HEK293 (cell line): ENCODE data around the gene LHX6.

Experiments
- CTCF ChIA-PET: fragments of 350-600 bp; formaldehyde crosslinking; extraction: SDS; loops from one replicate; lab custom pipeline; 2021; ENCODE audit warnings: antibody characterized with exemption; lab: Yijun Ruan, JAX
- POLR2A ChIA-PET: fragments of 300-600 bp; formaldehyde crosslinking; extraction: SDS; loops from one replicate; lab custom pipeline; 2020; ENCODE audit warnings: antibody characterized with exemption, inconsistent platforms; lab: Yijun Ruan, JAX
- H3K27ac ChIP-seq: fragments of 200-500 bp; sonication (Bioruptor generic); 2 replicates; pipeline ENCODE4 v1.5.1; 2014; ENCODE audit warnings: low read depth, low read length, control low read depth, inconsistent platforms; ENCODE audit errors: extremely low read depth
- H3K36me3 ChIP-seq, 2 experiments: fragments of 200-500 bp in 1 of 2; sonication (Bioruptor generic) in 1 of 2; 1 replicate in 1 of 2; 2 replicates in 1 of 2; pipeline ENCODE4 v1.5.1; 2014 to 2017; ENCODE audit warnings: inconsistent platforms in 2 of 2, low read length in 2 of 2; ENCODE audit not compliant: control insufficient read depth in 2 of 2, insufficient read depth in 1 of 2
- H3K4me1 ChIP-seq: fragments of 200-500 bp; sonication (Bioruptor generic); 2 replicates; pipeline ENCODE4 v1.5.1; 2014; ENCODE audit warnings: mild to moderate bottlenecking, low read length, inconsistent platforms; ENCODE audit not compliant: control insufficient read depth, insufficient read depth
- H3K4me3 ChIP-seq: 2 replicates; pipeline ENCODE4 v1.5.1; 2011; ENCODE audit warnings: low read depth, mild to moderate bottlenecking, control low read depth, low read length, moderate library complexity
- H3K9me3 ChIP-seq: fragments of 200-500 bp; sonication (Bioruptor generic); 2 replicates; pipeline ENCODE4 v1.5.1; 2014; ENCODE audit warnings: low read depth, low read length, inconsistent platforms; ENCODE audit not compliant: control insufficient read depth, insufficient read depth
- GLIS2 ChIP-seq: fragments of 450-650 bp; formaldehyde crosslinking; IDR thresholded peaks from 2 replicates; pipeline ENCODE4 v1.5.1; 2016; ENCODE audit warnings: missing biosample characterization, missing genetic modification characterization
- MEIS1 ChIP-seq: sonication (generic); formaldehyde crosslinking; IDR thresholded peaks from 2 replicates; pipeline ENCODE4 v1.8.1; 2022; ENCODE audit warnings: missing genetic modification reagents, mild to moderate bottlenecking, borderline replicate concordance
- RBAK ChIP-seq: fragments of 450-650 bp; formaldehyde crosslinking; IDR thresholded peaks from 2 replicates; pipeline ENCODE4 v1.5.1; 2016; ENCODE audit warnings: missing biosample characterization, missing genetic modification characterization
- SCRT1 ChIP-seq: fragments of 450-650 bp; formaldehyde crosslinking; IDR thresholded peaks from 2 replicates; pipeline ENCODE4 v1.5.1; 2016; ENCODE audit warnings: missing biosample characterization, missing genetic modification characterization, borderline replicate concordance
- TRIM28 ChIP-seq: IDR thresholded peaks from 2 replicates; pipeline ENCODE4 v1.6.1; 2011; ENCODE audit warnings: low read length, control low read depth, borderline replicate concordance
- ZBTB1 ChIP-seq: fragments of 450-650 bp; formaldehyde crosslinking; IDR thresholded peaks from 2 replicates; pipeline ENCODE4 v1.5.1; 2016; ENCODE audit warnings: missing biosample characterization, missing genetic modification characterization
- ZNF140 ChIP-seq: fragments of 450-650 bp; formaldehyde crosslinking; IDR thresholded peaks from 2 replicates; pipeline ENCODE4 v1.5.1; 2016; ENCODE audit warnings: missing biosample characterization, missing genetic modification characterization
- ZNF19 ChIP-seq: fragments of 450-650 bp; formaldehyde crosslinking; IDR thresholded peaks from 2 replicates; pipeline ENCODE4; 2016; ENCODE audit warnings: missing biosample characterization, missing genetic modification characterization, low read depth
- ZNF292 ChIP-seq: fragments of 450-650 bp; formaldehyde crosslinking; IDR thresholded peaks from 2 replicates; pipeline ENCODE4 v1.5.1; 2016; ENCODE audit warnings: low read depth, missing biosample characterization, missing genetic modification characterization, borderline replicate concordance
- ZNF48 ChIP-seq: fragments of 450-650 bp; formaldehyde crosslinking; IDR thresholded peaks from 2 replicates; pipeline ENCODE4 v1.5.1; 2016; ENCODE audit warnings: missing biosample characterization, missing genetic modification characterization
- ZNF510 ChIP-seq: fragments of 450-650 bp; formaldehyde crosslinking; IDR thresholded peaks from 2 replicates; pipeline ENCODE4 v1.5.1; 2018; ENCODE audit warnings: mild to moderate bottlenecking, missing genetic modification characterization, missing biosample characterization; ENCODE audit not compliant: insufficient replicate concordance
- ZNF785 ChIP-seq: fragments of 450-650 bp; formaldehyde crosslinking; IDR thresholded peaks from 2 replicates; pipeline ENCODE4 v1.5.1; 2016; ENCODE audit warnings: missing biosample characterization, missing genetic modification characterization
- TF ChIP-seq, protein P1 (sequence below): fragments of 450-650 bp; formaldehyde crosslinking; IDR thresholded peaks from 2 replicates; pipeline ENCODE4 v1.5.1; 2016; ENCODE audit warnings: missing biosample characterization, missing genetic modification characterization, borderline replicate concordance
- TF ChIP-seq, protein P2 (sequence below): fragments of 450-650 bp; formaldehyde crosslinking; IDR thresholded peaks from 2 replicates; pipeline ENCODE4 v1.5.0; 2017; ENCODE audit warnings: missing biosample characterization, missing genetic modification characterization, borderline replicate concordance
- TF ChIP-seq, protein P3 (sequence below): fragments of 450-650 bp; formaldehyde crosslinking; conservative IDR thresholded peaks from 2 replicates; pipeline ENCODE4 v1.5.1; 2016; ENCODE audit warnings: low read depth, missing biosample characterization, missing genetic modification characterization
- TF ChIP-seq, protein P4 (sequence below): fragments of 450-650 bp; formaldehyde crosslinking; IDR thresholded peaks from 2 replicates; pipeline ENCODE4 v1.5.1; 2016; ENCODE audit warnings: missing biosample characterization, missing genetic modification characterization

LHX6 gene

DNA sequence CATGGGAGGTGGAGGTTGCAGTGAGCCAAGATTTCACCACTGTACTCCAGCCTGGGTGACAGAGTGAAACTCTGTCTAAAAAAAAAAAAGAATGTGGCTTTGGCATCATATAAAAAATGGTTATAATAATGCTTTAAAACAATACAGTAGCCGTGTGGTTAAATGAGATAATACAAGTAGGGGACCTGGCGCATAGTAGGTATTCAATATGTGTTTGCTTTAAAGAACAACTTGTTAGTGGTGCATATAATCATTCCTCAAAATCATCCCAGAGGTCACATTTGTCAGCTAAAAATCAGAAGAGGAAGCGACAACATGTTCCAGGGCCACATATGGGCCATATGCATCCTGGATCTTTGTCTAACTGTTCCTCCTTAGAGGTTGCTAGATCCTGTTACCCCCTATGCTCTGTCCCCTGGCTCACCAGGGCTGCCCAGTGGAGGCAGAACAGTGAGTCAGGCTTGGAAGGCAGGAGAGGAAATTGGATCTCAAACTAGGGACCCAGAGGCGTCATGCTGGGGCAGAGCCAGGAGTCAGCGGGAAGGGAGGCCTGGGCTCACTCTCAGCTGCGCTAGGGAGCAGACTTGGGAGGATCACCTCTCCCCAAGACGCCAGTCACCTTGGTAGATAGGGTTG lies 27.7 kb downstream of the LHX6 start (continued):
- TF ChIP-seq, protein P1, sequence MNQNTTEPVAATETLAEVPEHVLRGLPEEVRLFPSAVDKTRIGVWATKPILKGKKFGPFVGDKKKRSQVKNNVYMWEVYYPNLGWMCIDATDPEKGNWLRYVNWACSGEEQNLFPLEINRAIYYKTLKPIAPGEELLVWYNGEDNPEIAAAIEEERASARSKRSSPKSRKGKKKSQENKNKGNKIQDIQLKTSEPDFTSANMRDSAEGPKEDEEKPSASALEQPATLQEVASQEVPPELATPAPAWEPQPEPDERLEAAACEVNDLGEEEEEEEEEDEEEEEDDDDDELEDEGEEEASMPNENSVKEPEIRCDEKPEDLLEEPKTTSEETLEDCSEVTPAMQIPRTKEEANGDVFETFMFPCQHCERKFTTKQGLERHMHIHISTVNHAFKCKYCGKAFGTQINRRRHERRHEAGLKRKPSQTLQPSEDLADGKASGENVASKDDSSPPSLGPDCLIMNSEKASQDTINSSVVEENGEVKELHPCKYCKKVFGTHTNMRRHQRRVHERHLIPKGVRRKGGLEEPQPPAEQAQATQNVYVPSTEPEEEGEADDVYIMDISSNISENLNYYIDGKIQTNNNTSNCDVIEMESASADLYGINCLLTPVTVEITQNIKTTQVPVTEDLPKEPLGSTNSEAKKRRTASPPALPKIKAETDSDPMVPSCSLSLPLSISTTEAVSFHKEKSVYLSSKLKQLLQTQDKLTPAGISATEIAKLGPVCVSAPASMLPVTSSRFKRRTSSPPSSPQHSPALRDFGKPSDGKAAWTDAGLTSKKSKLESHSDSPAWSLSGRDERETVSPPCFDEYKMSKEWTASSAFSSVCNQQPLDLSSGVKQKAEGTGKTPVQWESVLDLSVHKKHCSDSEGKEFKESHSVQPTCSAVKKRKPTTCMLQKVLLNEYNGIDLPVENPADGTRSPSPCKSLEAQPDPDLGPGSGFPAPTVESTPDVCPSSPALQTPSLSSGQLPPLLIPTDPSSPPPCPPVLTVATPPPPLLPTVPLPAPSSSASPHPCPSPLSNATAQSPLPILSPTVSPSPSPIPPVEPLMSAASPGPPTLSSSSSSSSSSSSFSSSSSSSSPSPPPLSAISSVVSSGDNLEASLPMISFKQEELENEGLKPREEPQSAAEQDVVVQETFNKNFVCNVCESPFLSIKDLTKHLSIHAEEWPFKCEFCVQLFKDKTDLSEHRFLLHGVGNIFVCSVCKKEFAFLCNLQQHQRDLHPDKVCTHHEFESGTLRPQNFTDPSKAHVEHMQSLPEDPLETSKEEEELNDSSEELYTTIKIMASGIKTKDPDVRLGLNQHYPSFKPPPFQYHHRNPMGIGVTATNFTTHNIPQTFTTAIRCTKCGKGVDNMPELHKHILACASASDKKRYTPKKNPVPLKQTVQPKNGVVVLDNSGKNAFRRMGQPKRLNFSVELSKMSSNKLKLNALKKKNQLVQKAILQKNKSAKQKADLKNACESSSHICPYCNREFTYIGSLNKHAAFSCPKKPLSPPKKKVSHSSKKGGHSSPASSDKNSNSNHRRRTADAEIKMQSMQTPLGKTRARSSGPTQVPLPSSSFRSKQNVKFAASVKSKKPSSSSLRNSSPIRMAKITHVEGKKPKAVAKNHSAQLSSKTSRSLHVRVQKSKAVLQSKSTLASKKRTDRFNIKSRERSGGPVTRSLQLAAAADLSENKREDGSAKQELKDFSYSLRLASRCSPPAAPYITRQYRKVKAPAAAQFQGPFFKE (tag by site-specific recombination) = no peak
- TF ChIP-seq, protein P2, sequence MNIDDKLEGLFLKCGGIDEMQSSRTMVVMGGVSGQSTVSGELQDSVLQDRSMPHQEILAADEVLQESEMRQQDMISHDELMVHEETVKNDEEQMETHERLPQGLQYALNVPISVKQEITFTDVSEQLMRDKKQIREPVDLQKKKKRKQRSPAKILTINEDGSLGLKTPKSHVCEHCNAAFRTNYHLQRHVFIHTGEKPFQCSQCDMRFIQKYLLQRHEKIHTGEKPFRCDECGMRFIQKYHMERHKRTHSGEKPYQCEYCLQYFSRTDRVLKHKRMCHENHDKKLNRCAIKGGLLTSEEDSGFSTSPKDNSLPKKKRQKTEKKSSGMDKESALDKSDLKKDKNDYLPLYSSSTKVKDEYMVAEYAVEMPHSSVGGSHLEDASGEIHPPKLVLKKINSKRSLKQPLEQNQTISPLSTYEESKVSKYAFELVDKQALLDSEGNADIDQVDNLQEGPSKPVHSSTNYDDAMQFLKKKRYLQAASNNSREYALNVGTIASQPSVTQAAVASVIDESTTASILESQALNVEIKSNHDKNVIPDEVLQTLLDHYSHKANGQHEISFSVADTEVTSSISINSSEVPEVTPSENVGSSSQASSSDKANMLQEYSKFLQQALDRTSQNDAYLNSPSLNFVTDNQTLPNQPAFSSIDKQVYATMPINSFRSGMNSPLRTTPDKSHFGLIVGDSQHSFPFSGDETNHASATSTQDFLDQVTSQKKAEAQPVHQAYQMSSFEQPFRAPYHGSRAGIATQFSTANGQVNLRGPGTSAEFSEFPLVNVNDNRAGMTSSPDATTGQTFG = no peak
- no peak for TF ChIP-seq ZNF48

DNA sequence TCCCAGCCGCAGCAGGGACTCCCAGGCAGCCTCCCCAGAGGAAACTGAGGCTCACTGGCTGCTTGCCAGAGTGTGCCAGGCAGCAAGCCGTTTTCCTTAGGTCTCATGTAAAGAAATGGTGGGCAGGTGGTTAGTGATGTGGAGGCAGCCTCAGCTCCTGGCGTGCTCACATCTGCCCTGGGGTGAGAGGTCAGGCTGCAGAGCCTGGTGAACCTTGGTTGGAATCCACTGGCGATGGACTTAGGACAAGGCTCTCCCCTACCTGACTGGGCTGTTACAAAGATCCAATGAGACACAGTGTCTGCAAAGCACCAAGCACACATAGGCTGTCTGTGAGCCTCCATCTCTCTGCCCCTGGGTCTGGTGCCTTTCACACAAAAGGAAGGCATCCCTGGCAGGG lies 30.9 kb downstream of the LHX6 start:
- Histone ChIP-seq H3K36me3 (no peaks in the 10 kb centered on the region), H3K27ac (no peak overlapping the region), H3K4me3 (no peak overlapping the region), H3K4me1 (no peaks in the 10 kb centered on the region), H3K9me3 (no peaks in the 10 kb centered on the region)
- ChIA-PET CTCF (interaction anchor here (1.1 kb wide), 1 partner anchor 99 kb away, joined by 3 read pairs; no protein-coding TSS in a partner anchor), POLR2A (no interaction called here)
- no peak for TF ChIP-seq MEIS1

DNA sequence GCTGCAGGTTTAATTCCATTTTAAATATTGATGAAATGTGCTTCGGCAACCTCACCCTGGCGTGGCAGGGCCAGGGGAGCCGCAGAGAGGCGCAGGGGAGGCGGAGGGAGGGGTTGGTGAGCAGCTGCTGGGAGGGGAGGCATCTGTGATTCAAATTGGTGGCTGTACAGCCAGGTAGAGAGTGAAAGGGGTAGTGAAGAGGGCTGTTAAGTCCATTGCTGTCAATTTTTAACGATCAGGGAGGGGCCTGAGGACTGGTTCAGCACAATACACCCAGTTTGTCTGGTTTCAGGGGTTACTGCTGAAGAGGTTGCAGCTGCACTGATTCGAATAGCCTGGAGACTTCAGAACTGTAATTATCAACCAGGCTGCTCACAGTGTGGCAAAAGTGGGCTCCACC lies 31.3 kb downstream of the LHX6 start:
- no peaks in the 10 kb centered on the region for H3K9me3 ChIP-seq
- H3K36me3 ChIP-seq = no peaks in the 10 kb centered on the region
- no peak overlapping the region for H3K27ac ChIP-seq
- TF ChIP-seq, protein P3, sequence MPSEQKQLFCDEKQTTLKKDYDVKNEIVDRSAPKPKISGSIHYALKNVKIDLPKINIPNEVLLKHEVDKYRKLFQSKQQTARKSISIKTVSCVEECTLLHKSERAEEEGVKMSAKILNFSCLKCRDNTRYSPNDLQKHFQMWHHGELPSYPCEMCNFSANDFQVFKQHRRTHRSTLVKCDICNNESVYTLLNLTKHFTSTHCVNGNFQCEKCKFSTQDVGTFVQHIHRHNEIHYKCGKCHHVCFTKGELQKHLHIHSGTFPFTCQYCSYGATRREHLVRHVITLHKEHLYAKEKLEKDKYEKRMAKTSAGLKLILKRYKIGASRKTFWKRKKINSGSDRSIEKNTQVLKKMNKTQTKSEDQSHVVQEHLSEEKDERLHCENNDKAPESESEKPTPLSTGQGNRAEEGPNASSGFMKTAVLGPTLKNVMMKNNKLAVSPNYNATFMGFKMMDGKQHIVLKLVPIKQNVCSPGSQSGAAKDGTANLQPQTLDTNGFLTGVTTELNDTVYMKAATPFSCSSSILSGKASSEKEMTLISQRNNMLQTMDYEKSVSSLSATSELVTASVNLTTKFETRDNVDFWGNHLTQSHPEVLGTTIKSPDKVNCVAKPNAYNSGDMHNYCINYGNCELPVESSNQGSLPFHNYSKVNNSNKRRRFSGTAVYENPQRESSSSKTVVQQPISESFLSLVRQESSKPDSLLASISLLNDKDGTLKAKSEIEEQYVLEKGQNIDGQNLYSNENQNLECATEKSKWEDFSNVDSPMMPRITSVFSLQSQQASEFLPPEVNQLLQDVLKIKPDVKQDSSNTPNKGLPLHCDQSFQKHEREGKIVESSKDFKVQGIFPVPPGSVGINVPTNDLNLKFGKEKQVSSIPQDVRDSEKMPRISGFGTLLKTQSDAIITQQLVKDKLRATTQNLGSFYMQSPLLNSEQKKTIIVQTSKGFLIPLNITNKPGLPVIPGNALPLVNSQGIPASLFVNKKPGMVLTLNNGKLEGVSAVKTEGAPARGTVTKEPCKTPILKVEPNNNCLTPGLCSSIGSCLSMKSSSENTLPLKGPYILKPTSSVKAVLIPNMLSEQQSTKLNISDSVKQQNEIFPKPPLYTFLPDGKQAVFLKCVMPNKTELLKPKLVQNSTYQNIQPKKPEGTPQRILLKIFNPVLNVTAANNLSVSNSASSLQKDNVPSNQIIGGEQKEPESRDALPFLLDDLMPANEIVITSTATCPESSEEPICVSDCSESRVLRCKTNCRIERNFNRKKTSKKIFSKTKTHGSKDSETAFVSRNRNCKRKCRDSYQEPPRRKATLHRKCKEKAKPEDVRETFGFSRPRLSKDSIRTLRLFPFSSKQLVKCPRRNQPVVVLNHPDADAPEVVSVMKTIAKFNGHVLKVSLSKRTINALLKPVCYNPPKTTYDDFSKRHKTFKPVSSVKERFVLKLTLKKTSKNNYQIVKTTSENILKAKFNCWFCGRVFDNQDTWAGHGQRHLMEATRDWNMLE (tag by site-specific recombination) = no peak
- TF ChIP-seq GLIS2 (tag by site-specific recombination) (no peak), ZBTB1 (tag by site-specific recombination) (no peak), SCRT1 (tag by site-specific recombination) (no peak), ZNF785 (tag by site-specific recombination) (no peak), TRIM28 (no peak), RBAK (tag by site-specific recombination) (no peak), MEIS1 (no peak), ZNF510 (tag by site-specific recombination) (no peak), ZNF140 (no peak), ZNF19 (tag by site-specific recombination) (no peak), ZNF292 (tag by site-specific recombination) (no peak)
- TF ChIP-seq, protein P4, sequence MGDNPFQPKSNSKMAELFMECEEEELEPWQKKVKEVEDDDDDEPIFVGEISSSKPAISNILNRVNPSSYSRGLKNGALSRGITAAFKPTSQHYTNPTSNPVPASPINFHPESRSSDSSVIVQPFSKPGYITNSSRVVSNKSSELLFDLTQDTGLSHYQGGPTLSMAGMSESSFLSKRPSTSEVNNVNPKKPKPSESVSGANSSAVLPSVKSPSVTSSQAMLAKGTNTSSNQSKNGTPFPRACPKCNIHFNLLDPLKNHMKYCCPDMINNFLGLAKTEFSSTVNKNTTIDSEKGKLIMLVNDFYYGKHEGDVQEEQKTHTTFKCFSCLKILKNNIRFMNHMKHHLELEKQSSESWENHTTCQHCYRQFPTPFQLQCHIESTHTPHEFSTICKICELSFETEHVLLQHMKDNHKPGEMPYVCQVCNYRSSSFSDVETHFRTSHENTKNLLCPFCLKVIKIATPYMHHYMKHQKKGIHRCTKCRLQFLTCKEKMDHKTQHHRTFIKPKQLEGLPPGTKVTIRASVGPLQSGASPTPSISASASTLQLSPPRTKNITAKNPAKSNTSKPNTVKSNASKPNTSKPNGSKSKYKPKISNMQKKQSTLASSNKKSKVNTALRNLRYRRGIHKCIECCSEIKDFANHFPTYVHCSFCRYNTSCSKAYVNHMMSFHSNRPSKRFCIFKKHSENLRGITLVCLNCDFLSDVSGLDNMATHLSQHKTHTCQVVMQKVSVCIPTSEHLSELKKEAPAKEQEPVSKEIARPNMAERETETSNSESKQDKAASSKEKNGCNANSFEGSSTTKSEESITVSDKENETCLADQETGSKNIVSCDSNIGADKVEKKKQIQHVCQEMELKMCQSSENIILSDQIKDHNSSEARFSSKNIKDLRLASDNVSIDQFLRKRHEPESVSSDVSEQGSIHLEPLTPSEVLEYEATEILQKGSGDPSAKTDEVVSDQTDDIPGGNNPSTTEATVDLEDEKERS (tag by site-specific recombination) = no peak
- no peak overlapping the region for H3K4me3 ChIP-seq
- CTCF ChIA-PET = interaction anchor here (1.1 kb wide), 1 partner anchor 98 kb away, joined by 3 read pairs; no protein-coding TSS in a partner anchor
- POLR2A ChIA-PET = no interaction called here
- no peaks in the 10 kb centered on the region for H3K4me1 ChIP-seq
